MCF 10A (cell line): ENCODE results near the gene CGNL1. TPM values are rescaled to one million over a fixed set of nuclear protein-coding genes. Genes with fewer than 3 reads are reported as not detected.

Source experiments
- BruUV-seq: library from RNA; stranded (reverse); fragments of 400-500 nt; replicated peaks from 2 replicates; lab custom pipeline; 2021; lab: Mats Ljungman, UMichigan
- CTCF ChIA-PET: fragments of 300-600 bp; sonication (Branson Sonifier 250); formaldehyde crosslinking; extraction: SDS; loops from one replicate; lab custom pipeline; 2021; ENCODE audit warnings: antibody characterized with exemption, inconsistent platforms; lab: Yijun Ruan, JAX
- POLR2A ChIA-PET: fragments of 300-600, 350-650 bp; sonication (Branson Sonifier 250); formaldehyde crosslinking; extraction: SDS; loops from one replicate; lab custom pipeline; 2020; ENCODE audit warnings: antibody characterized with exemption, inconsistent platforms; lab: Yijun Ruan, JAX
- DNase-seq: peaks from one replicate; pipeline ENCODE4 v3.0.0-alpha.2; 2018; ENCODE audit not compliant: unreplicated experiment
- H3K27ac Mint-ChIP-seq: one replicate; pipeline ENCODE4 v1.8.0; 2022; ENCODE audit warnings: mild to moderate bottlenecking, low read depth, mixed read lengths; ENCODE audit not compliant: unreplicated experiment
- H3K27me3 Mint-ChIP-seq: one replicate; pipeline ENCODE4 v1.8.0; 2022; ENCODE audit warnings: mixed read lengths; ENCODE audit not compliant: insufficient read depth, unreplicated experiment
- H3K36me3 Mint-ChIP-seq: one replicate; pipeline ENCODE4 v1.8.0; 2022; ENCODE audit warnings: mild to moderate bottlenecking, moderate library complexity, mixed read lengths; ENCODE audit not compliant: insufficient read depth, unreplicated experiment
- H3K4me1 Mint-ChIP-seq: one replicate; pipeline ENCODE4 v1.8.0; 2022; ENCODE audit warnings: mixed read lengths; ENCODE audit not compliant: insufficient read depth, unreplicated experiment
- H3K4me3 Mint-ChIP-seq: one replicate; pipeline ENCODE4 v1.8.0; 2022; ENCODE audit warnings: mild to moderate bottlenecking, moderate library complexity, mixed read lengths; ENCODE audit not compliant: unreplicated experiment
- H3K9me3 Mint-ChIP-seq: one replicate; pipeline ENCODE4 v1.8.0; 2022; ENCODE audit warnings: mixed read lengths; ENCODE audit not compliant: unreplicated experiment
- CTCF ChIP-seq: fragments of 200-600 bp; IDR thresholded peaks from one replicate; pipeline ENCODE4 v1.8.0; 2022; ENCODE audit warnings: antibody characterized with exemption, mild to moderate bottlenecking; ENCODE audit not compliant: unreplicated experiment
- intact Hi-C: fragments of 100-400 bp; cut with micrococcal nuclease; formaldehyde crosslinking; loops from 2 replicates; pipeline ENCODE4 v1.14.1; 2022
- total RNA-seq: library from RNA; stranded (reverse); gene quantifications from 2 replicates; pipeline ENCODE4 v1.2.3, GENCODE V29; 2022

Gene CGNL1
- total RNA-seq, 1 experiment from 2014 or later: 0.05 TPM

- Mint-ChIP-seq H3K4me1 (peaks cover 34% of the 10 kb centered on the region), H3K27ac (no peak overlapping the region), H3K27me3 (no peaks in the 10 kb centered on the region), H3K4me3 (no peak overlapping the region), H3K9me3 (no peaks in the 10 kb centered on the region), H3K36me3 (no peaks in the 10 kb centered on the region)
- no TSS peak for BruUV-seq
- DNase-seq: no peak
- no peak for TF ChIP-seq CTCF
- POLR2A ChIA-PET: no interaction called here
- intact Hi-C loops: no loop called here
- CTCF ChIA-PET: interaction anchor here (1.0 to 17.5 kb wide), 5 partner anchors 13 to 511 kb away, joined by 3 to 297 read pairs (median 3); no protein-coding TSS in a partner anchor
Measured at GRCh38 chr15:57556040-57556439, 179.7 kb downstream of the CGNL1 start.

- Mint-ChIP-seq H3K4me1 (peaks cover 28% of the 10 kb centered on the region), H3K27me3 (no peaks in the 10 kb centered on the region), H3K4me3 (no peak overlapping the region), H3K9me3 (no peaks in the 10 kb centered on the region), H3K27ac (no peak overlapping the region), H3K36me3 (no peaks in the 10 kb centered on the region)
- intact Hi-C loops: no loop called here
- TF ChIP-seq CTCF: no peak
- no peak for DNase-seq
- POLR2A ChIA-PET: no interaction called here
- no TSS peak for BruUV-seq
- CTCF ChIA-PET: interaction anchor here (0.7 to 17.5 kb wide), 5 partner anchors 10 to 304 kb away, joined by 3 to 297 read pairs (median 4); no protein-coding TSS in a partner anchor
Measured at GRCh38 chr15:57557267-57557666, 181.0 kb downstream of the CGNL1 start.

GRCh38 chr15:57557810-57558209 is 181.5 kb downstream of the CGNL1 start:
- Mint-ChIP-seq H3K4me1 (peaks cover 24% of the 10 kb centered on the region), H3K9me3 (no peaks in the 10 kb centered on the region), H3K36me3 (no peaks in the 10 kb centered on the region), H3K4me3 (no peak overlapping the region), H3K27me3 (no peaks in the 10 kb centered on the region), H3K27ac (no peak overlapping the region)
- intact Hi-C loops: no loop called here
- CTCF ChIA-PET: interaction anchor here (0.7 to 17.5 kb wide), 6 partner anchors 15 to 306 kb away, joined by 3 to 297 read pairs (median 5); no protein-coding TSS in a partner anchor
- BruUV-seq: no TSS peak
- DNase-seq: no peak
- POLR2A ChIA-PET: no interaction called here
- TF ChIP-seq CTCF: no peak

- Mint-ChIP-seq H3K4me3 (no peak overlapping the region), H3K36me3 (no peaks in the 10 kb centered on the region), H3K27me3 (no peaks in the 10 kb centered on the region), H3K27ac (no peak overlapping the region), H3K9me3 (no peaks in the 10 kb centered on the region), H3K4me1 (peaks cover 21% of the 10 kb centered on the region)
- ChIA-PET CTCF (interaction anchor here (0.5 to 17.5 kb wide), 34 partner anchors 8 to 617 kb away, joined by 3 to 297 read pairs (median 5); partner anchors contain the start of gene POLR2M), POLR2A (interaction anchor here (0.7 to 2.0 kb wide), 3 partner anchors 52 to 516 kb away, joined by 3 to 23 read pairs (median 7); partner anchors contain the start of gene POLR2M)
- intact Hi-C loops: loop anchor here (1.0 to 2.0 kb wide), 2 partner anchors 147 to 622 kb away; partner anchors contain the start of gene POLR2M
- peak; percentile 86 for TF ChIP-seq CTCF
- peak; percentile 81 for DNase-seq
- BruUV-seq: no TSS peak
Measured at GRCh38 chr15:57559875-57560274, 183.6 kb downstream of the CGNL1 start.
